Activated naive CD4-positive, alpha-beta T cell treated with anti-CD3 and anti-CD28 coated beads for 36 hours (primary cell): ENCODE results near the gene INTS6L. TPM values are rescaled to one million over a fixed set of nuclear protein-coding genes. Genes with fewer than 3 reads are reported as not detected.
A peak's percentile ranks its signal among the peaks of the same experiment; 100 is the strongest.
"Not testable (repeated sequence)": the region's sequence is repeated elsewhere in the genome, so short reads cannot be mapped to it uniquely, and the experiment has no call there.

ENCODE experiments used
- CTCF ChIA-PET: fragments of 350-600 bp; sonication (Branson Sonifier 250); formaldehyde crosslinking; loops from one replicate; lab custom pipeline; 2021; ENCODE audit warnings: antibody characterized with exemption; lab: Charles Lee
- DNase-seq: peaks from one replicate; pipeline ENCODE4 v3.0.0-alpha.2; 2020
- H3K27ac Mint-ChIP-seq: one replicate; pipeline ENCODE4 v1.8.0; 2021; ENCODE audit warnings: mild to moderate bottlenecking, mixed read lengths
- H3K27me3 Mint-ChIP-seq: one replicate; pipeline ENCODE4 v1.8.0; 2021; ENCODE audit warnings: low read depth, mixed read lengths
- H3K36me3 Mint-ChIP-seq: one replicate; pipeline ENCODE4 v1.8.0; 2021; ENCODE audit warnings: low read depth, mixed read lengths
- H3K4me1 Mint-ChIP-seq: one replicate; pipeline ENCODE4 v1.8.0; 2021; ENCODE audit warnings: low read depth, mixed read lengths
- H3K4me3 Mint-ChIP-seq: one replicate; pipeline ENCODE4 v1.8.0; 2021; ENCODE audit warnings: mild to moderate bottlenecking, moderate library complexity, mixed read lengths
- H3K9me3 Mint-ChIP-seq: one replicate; pipeline ENCODE4 v1.8.0; 2021; ENCODE audit warnings: mixed read lengths
- intact Hi-C: fragments of 100-400 bp; cut with micrococcal nuclease; formaldehyde crosslinking; loops from one replicate; pipeline ENCODE4 v1.15.1; 2023
- total RNA-seq, 2 experiments: library from RNA; stranded (reverse); gene quantifications; one replicate each; pipeline ENCODE4 v1.2.3, GENCODE V29; 2021

INTS6L gene
- total RNA-seq, 2 experiments from 2014 or later, result 14.2 to 14.4 TPM

GRCh38 chrX:135581496-135581895, 61.0 kb downstream of the INTS6L start:
- Mint-ChIP-seq H3K9me3 (no peaks in the 10 kb centered on the region), H3K36me3 (peaks cover 10% of the 10 kb centered on the region), H3K4me1 (no peaks in the 10 kb centered on the region), H3K27ac (no peak overlapping the region), H3K4me3 (no peak overlapping the region), H3K27me3 (no peaks in the 10 kb centered on the region)
- CTCF ChIA-PET, result no interaction called here
- intact Hi-C loops, result no loop called here
- DNase-seq, result no peak

GRCh38 chrX:135585153-135585552, 64.7 kb downstream of the INTS6L start:
- Mint-ChIP-seq H3K4me3 (no peak overlapping the region), H3K9me3 (no peaks in the 10 kb centered on the region), H3K27me3 (no peaks in the 10 kb centered on the region), H3K4me1 (no peaks in the 10 kb centered on the region), H3K36me3 (peaks cover 1% of the 10 kb centered on the region), H3K27ac (no peak overlapping the region)
- intact Hi-C loops, result no loop called here
- DNase-seq, result no peak
- CTCF ChIA-PET, result no interaction called here

- H3K9me3 Mint-ChIP-seq, result no peaks in the 10 kb centered on the region
- H3K36me3 Mint-ChIP-seq, result no peaks in the 10 kb centered on the region
- H3K27ac Mint-ChIP-seq, result no peak overlapping the region
- no peaks in the 10 kb centered on the region for H3K4me1 Mint-ChIP-seq
- intact Hi-C loops, result no loop called here
- no peak for DNase-seq
- H3K4me3 Mint-ChIP-seq, result no peak overlapping the region
- H3K27me3 Mint-ChIP-seq, result no peaks in the 10 kb centered on the region
- CTCF ChIA-PET, result no interaction called here
Observed at GRCh38 chrX:135591871-135592270, 71.4 kb downstream of the INTS6L start.

- H3K4me1 Mint-ChIP-seq, DNase-seq, intact Hi-C loops, H3K27ac Mint-ChIP-seq, H3K36me3 Mint-ChIP-seq, H3K9me3 Mint-ChIP-seq, H3K27me3 Mint-ChIP-seq, CTCF ChIA-PET, H3K4me3 Mint-ChIP-seq: not testable (repeated sequence)
Observed at GRCh38 chrX:135594049-135594448, 73.6 kb downstream of the INTS6L start.

- H3K4me3 Mint-ChIP-seq, H3K27ac Mint-ChIP-seq, H3K9me3 Mint-ChIP-seq, CTCF ChIA-PET, intact Hi-C loops, H3K27me3 Mint-ChIP-seq, H3K4me1 Mint-ChIP-seq, H3K36me3 Mint-ChIP-seq, DNase-seq: not testable (repeated sequence)
Observed at GRCh38 chrX:135594453-135594852, 74.0 kb downstream of the INTS6L start.

GRCh38 chrX:135595543-135595942, 75.1 kb downstream of the INTS6L start:
- intact Hi-C loops, result no loop called here
- DNase-seq, result no peak
- no peaks in the 10 kb centered on the region for H3K4me1 Mint-ChIP-seq
- H3K9me3 Mint-ChIP-seq, result no peaks in the 10 kb centered on the region
- no peaks in the 10 kb centered on the region for H3K27me3 Mint-ChIP-seq
- H3K36me3 Mint-ChIP-seq, result no peaks in the 10 kb centered on the region
- CTCF ChIA-PET, result no interaction called here
- H3K27ac Mint-ChIP-seq, result no peak overlapping the region
- H3K4me3 Mint-ChIP-seq, result no peak overlapping the region

- Mint-ChIP-seq H3K27me3 (no peaks in the 10 kb centered on the region), H3K27ac (no peak overlapping the region), H3K36me3 (no peaks in the 10 kb centered on the region), H3K4me1 (no peaks in the 10 kb centered on the region), H3K4me3 (no peak overlapping the region), H3K9me3 (no peaks in the 10 kb centered on the region)
- CTCF ChIA-PET, result interaction anchor here (0.6 to 1.2 kb wide), 7 partner anchors 9 to 484 kb away, joined by 3 to 4 read pairs (median 3); no protein-coding TSS in a partner anchor
- intact Hi-C loops, result loop anchor here (1.0 kb wide), 1 partner anchor 112 kb away; no protein-coding TSS in a partner anchor
- peak; percentile 58 for DNase-seq
Observed at GRCh38 chrX:135596495-135596894, 76.0 kb downstream of the INTS6L start.

GRCh38 chrX:135605906-135606305, 85.4 kb downstream of the INTS6L start:
- H3K4me3 Mint-ChIP-seq, result no peak overlapping the region
- intact Hi-C loops, result no loop called here
- H3K36me3 Mint-ChIP-seq, result no peaks in the 10 kb centered on the region
- no peaks in the 10 kb centered on the region for H3K4me1 Mint-ChIP-seq
- H3K27me3 Mint-ChIP-seq, result peaks cover 6% of the 10 kb centered on the region
- CTCF ChIA-PET, result interaction anchor here (1.0 kb wide), 1 partner anchor 9 kb away, joined by 3 read pairs; no protein-coding TSS in a partner anchor
- H3K27ac Mint-ChIP-seq, result no peak overlapping the region
- no peaks in the 10 kb centered on the region for H3K9me3 Mint-ChIP-seq
- no peak for DNase-seq

- H3K4me1 Mint-ChIP-seq, H3K4me3 Mint-ChIP-seq, intact Hi-C loops, H3K36me3 Mint-ChIP-seq, H3K27ac Mint-ChIP-seq, CTCF ChIA-PET, DNase-seq, H3K9me3 Mint-ChIP-seq, H3K27me3 Mint-ChIP-seq: not testable (repeated sequence)
Observed at GRCh38 chrX:135624408-135625204, 104.1 kb downstream of the INTS6L start.

GRCh38 chrX:135625995-135626394, 105.5 kb downstream of the INTS6L start:
- CTCF ChIA-PET, result no interaction called here
- Mint-ChIP-seq H3K9me3 (no peaks in the 10 kb centered on the region), H3K4me1 (no peaks in the 10 kb centered on the region), H3K4me3 (no peak overlapping the region), H3K27ac (no peak overlapping the region), H3K27me3 (no peaks in the 10 kb centered on the region), H3K36me3 (no peaks in the 10 kb centered on the region)
- intact Hi-C loops, result no loop called here
- DNase-seq, result peak; percentile 5

GRCh38 chrX:135629342-135629741, 108.9 kb downstream of the INTS6L start:
- Mint-ChIP-seq H3K27ac (no peak overlapping the region), H3K4me3 (no peak overlapping the region), H3K36me3 (no peaks in the 10 kb centered on the region), H3K27me3 (no peaks in the 10 kb centered on the region), H3K9me3 (no peaks in the 10 kb centered on the region), H3K4me1 (no peaks in the 10 kb centered on the region)
- CTCF ChIA-PET, result no interaction called here
- intact Hi-C loops, result no loop called here
- no peak for DNase-seq
